ENCODE measurements around the gene ITSN2.

Gene ITSN2

DNA sequence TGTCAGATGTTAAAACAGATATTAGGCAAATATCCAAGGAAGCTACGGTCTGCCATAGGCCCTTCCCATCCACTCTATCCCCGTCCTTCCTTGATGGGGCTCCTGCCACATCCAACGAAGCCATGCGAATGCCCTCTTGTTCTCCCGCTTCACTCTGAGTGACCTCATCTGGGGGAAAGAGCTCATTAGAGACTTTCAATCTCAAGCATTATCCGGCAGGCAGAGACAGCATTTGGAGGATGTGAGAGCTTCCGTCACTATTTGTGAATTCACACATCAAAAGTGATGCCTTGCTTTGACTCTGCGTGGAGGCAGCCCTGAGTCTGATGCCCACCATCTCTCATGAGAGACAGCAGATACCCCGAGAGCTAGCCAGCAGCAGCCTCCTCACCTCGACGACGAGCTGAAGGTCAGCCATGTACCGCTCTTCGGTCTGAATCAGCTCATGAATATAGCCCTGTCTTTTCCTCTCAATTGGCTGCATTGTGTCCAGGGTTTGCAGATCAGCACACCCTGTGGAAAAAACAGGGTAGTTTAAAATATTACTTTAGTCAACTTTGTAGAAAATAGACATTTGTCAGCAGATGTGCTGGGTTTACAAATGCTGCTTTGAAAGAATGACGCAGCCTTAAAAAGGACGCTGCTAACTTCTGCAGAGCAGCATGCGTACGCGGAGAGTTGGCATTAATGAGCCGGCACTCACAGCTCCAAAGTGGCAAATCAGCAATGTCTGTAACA, 139.6 kb downstream of the ITSN2 start:
- no peaks in the 10 kb centered on the region for H3K9me3 ChIP-seq (ENCODE audit: control insufficient read depth, insufficient read depth, low read length)
- H3K9ac ChIP-seq (ENCODE audit: low read depth, low read length), result no peak overlapping the region
- H3K4me1 ChIP-seq (ENCODE audit: insufficient read depth, low read length), result no peaks in the 10 kb centered on the region
- no peaks in the 10 kb centered on the region for H3K36me3 ChIP-seq (ENCODE audit: insufficient read depth, low read length)

DNA sequence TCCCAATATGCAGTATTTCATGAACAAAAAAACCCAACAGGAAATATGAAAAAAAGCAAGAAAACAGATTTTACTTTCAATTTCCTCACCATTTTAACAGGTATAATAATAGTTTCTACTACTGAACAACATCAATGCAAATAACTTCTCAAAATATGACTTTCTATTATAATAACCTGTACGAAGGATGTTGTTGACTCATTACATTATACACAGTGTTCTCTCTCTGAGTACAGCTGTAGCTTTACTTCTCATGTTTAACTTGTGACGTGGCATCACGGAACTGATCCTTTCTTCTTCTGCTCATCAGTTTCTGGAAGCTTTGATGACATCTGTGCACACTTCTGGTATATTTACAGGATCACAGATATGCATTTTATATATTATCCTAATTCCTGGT, 145.5 kb downstream of the ITSN2 start:
- Histone ChIP-seq H3K9me3 (ENCODE audit: control insufficient read depth, insufficient read depth, low read length) (no peaks in the 10 kb centered on the region), H3K4me1 (ENCODE audit: insufficient read depth, low read length) (no peaks in the 10 kb centered on the region), H3K36me3 (ENCODE audit: insufficient read depth, low read length) (no peaks in the 10 kb centered on the region; the same call in 1 of the 2 replicates), H3K9ac (ENCODE audit: low read depth, low read length) (no peak overlapping the region)

DNA sequence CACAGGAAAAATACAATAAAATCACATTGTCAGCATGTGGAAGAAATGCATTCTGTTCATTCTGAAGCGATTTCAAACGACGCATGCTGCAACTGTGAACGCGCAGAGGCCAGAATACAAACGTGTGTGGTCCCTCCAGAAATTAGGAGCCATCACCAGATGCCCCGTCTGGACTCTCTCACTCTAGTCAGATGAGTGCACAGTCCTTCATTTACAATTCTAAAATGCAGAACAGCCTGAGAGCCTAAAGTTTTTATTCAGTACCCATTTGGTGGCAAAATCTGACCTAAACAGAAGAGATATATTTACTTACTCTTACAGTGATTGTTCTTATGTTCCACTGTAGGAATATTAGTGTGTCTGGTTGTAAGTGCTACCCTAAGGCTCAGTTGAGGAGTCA, 148.9 kb downstream of the ITSN2 start:
- no peak overlapping the region for H3K9ac ChIP-seq (ENCODE audit: low read depth, low read length)
- no peaks in the 10 kb centered on the region for H3K4me1 ChIP-seq (ENCODE audit: insufficient read depth, low read length)
- H3K9me3 ChIP-seq (ENCODE audit: control insufficient read depth, insufficient read depth, low read length), result no peaks in the 10 kb centered on the region
- no peaks in the 10 kb centered on the region; the same call in 1 of the 2 replicates for H3K36me3 ChIP-seq (ENCODE audit: insufficient read depth, low read length)

DNA sequence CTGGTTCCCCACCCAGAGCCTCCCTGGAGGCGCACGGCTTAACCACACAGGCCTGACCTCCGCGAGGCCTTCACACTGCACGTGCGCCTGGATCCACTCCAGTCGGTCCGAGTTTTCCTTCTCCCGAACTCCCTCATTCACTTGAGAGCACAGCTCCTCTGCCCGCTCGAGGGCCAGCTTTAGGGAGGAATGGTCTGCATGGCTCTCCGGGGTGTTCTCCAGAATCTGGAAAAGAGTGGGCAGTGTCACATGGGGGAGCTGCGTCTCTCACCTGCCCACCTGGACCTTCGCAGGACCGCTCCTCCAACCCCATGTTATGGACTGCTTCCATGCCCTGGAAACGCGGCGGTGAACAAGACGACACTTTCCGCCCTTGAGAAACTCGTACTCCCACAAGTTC, 149.6 kb downstream of the ITSN2 start:
- Histone ChIP-seq H3K4me1 (ENCODE audit: insufficient read depth, low read length) (no peaks in the 10 kb centered on the region), H3K36me3 (ENCODE audit: insufficient read depth, low read length) (no peaks in the 10 kb centered on the region; the same call in 1 of the 2 replicates), H3K9me3 (ENCODE audit: control insufficient read depth, insufficient read depth, low read length) (no peaks in the 10 kb centered on the region), H3K9ac (ENCODE audit: low read depth, low read length) (no peak overlapping the region)

DNA sequence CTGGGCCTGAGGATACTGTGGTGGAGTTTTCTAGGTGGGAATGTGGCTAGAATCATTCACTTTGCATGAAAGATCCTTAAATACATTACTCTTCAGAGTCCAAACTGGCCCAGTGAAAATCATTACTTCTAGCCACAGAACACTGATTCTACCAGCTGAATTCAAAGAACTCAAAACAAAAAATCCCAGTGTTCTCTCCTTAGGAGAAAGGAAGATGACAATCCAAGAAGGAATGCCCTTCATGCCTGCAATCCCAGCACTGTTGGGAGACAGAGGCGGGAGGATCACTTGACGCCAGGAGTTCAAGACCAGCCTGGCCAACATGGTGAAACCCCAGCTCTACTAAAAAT, 150.3 kb downstream of the ITSN2 start:
- Histone ChIP-seq H3K36me3 (ENCODE audit: insufficient read depth, low read length) (no peaks in the 10 kb centered on the region; the same call in 1 of the 2 replicates), H3K9me3 (ENCODE audit: control insufficient read depth, insufficient read depth, low read length) (no peaks in the 10 kb centered on the region), H3K4me1 (ENCODE audit: insufficient read depth, low read length) (no peaks in the 10 kb centered on the region)

DNA sequence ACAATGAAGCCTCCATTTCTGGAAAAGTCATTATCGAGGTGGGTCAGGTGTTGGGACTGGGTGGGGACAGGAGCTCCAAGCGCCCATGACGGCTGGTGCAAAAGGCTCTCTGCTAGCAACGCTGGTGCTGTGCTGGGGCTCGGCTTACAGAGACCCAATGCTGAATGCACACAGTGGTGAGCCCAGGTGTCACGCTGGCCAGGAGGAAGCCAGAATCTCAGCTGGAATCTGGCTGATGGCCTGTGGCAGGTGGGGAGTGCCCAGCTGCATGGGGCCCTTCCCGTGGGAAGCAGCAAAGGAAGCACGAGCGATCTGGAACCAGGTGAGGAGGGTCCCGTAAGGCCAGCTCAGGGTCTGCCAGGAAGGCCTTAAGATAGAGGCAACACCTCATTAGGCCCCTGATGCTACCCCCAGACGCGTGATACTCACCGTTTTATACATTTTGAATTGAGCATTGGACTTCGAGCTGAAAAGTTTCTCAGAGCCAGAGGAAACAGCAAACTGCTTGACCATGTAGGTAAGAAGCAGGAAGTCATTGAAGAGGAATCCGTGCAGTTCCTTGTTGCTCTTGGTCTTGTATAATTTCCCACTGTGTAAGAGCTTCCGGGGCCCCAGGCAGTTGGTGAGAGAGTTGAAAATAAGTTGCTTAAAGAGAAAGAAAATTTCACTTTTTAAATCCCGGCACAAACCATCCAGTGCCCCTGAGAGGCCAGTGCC, 150.8 kb downstream of the ITSN2 start:
- Histone ChIP-seq H3K9ac (ENCODE audit: low read depth, low read length) (no peak overlapping the region), H3K4me1 (ENCODE audit: insufficient read depth, low read length) (no peaks in the 10 kb centered on the region), H3K36me3 (ENCODE audit: insufficient read depth, low read length) (no peaks in the 10 kb centered on the region), H3K9me3 (ENCODE audit: control insufficient read depth, insufficient read depth, low read length) (no peaks in the 10 kb centered on the region)

More for the DNA sequence above, 150.3 kb downstream of the ITSN2 start:
- H3K9ac ChIP-seq (ENCODE audit: low read depth, low read length), result no peak overlapping the region

DNA sequence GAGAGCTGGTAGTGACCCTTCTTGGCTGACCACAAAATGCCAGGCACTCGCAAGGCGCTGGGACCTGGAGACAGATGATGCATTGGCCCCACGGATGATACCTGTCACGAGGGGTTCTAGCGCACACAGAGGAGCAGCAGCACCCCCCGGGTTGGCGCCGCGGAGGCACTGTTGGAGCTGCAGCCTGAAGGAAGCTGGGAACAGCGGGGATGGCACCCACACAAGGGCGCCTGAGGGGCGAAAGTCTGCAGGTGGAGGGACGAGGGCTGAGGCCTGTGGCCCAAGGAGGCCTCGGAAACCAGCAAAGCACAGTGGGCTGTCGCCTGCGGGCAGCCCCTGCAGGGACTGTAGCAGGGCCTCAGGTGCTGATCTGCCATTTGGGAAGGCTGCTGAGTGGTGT, 151.8 kb downstream of the ITSN2 start:
- H3K9me3 ChIP-seq (ENCODE audit: control insufficient read depth, insufficient read depth, low read length), result no peaks in the 10 kb centered on the region
- H3K9ac ChIP-seq (ENCODE audit: low read depth, low read length), result no peak overlapping the region
- no peaks in the 10 kb centered on the region for H3K4me1 ChIP-seq (ENCODE audit: insufficient read depth, low read length)
- no peaks in the 10 kb centered on the region for H3K36me3 ChIP-seq (ENCODE audit: insufficient read depth, low read length)

DNA sequence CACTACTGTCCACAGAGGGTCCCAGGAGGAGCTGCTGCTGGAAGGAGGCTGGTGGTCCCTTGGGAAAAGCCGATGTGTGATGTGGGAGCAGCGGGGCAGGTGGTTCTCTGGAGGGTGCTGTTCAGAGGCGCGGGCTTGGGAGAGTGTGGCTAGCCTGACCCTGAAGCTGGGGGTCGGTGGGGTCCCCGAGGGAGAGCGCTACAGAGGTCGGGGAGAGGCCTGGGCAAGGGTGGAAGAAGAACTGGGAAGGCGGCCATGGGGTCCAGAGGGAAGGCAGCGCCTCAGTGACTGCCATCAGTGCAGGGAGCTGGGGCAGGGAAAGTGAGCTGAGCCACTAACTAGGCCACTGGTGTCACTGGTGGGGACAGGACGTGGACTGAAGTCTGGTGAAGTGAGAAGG, 153.0 kb downstream of the ITSN2 start:
- no peaks in the 10 kb centered on the region for H3K36me3 ChIP-seq (ENCODE audit: insufficient read depth, low read length)
- no peak overlapping the region for H3K9ac ChIP-seq (ENCODE audit: low read depth, low read length)
- no peaks in the 10 kb centered on the region for H3K4me1 ChIP-seq (ENCODE audit: insufficient read depth, low read length)
- H3K9me3 ChIP-seq (ENCODE audit: control insufficient read depth, insufficient read depth, low read length), result no peaks in the 10 kb centered on the region

DNA sequence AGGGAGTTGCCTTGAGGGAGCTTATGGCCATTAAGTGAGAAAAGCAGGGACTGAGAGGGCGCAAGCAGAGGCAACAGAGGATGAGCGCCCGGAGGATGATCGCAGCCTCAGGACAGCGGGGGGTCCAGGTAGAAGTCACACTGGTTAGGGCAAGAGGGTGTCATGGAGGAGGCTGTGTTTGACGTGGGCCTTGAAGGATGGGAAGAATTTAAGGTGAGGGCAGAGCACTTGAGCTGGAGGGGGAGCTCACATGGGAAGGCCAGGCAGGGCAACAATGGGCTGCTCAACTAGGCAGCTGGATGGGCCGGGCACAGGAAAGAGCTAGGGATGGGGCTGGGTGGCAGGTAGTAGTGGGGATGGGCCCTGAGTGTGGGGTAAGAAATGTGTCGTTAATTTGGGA, 153.6 kb downstream of the ITSN2 start:
- no peaks in the 10 kb centered on the region for H3K9me3 ChIP-seq (ENCODE audit: control insufficient read depth, insufficient read depth, low read length)
- no peaks in the 10 kb centered on the region for H3K36me3 ChIP-seq (ENCODE audit: insufficient read depth, low read length)
- no peaks in the 10 kb centered on the region for H3K4me1 ChIP-seq (ENCODE audit: insufficient read depth, low read length)
- no peak overlapping the region for H3K9ac ChIP-seq (ENCODE audit: low read depth, low read length)

DNA sequence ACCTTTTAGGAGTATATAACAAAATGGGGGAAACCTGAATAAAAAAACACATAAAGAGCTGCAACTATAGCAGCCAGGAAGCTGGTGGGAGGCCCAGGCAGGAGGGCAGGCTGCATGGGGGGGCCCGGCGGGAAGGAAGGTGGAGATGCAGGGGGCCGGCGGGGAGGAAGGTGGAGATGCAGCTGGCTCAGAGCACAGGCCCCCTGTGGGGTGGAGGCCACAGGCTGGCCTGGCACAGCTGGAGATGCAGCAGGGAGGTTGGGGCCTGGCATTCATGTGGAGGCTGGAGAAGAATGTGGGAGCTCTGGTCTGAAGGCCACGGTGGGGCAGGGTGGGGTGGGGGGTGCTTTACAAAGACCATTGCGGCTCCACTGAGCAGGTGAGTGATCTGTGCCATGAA, 154.1 kb downstream of the ITSN2 start:
- no peaks in the 10 kb centered on the region for H3K4me1 ChIP-seq (ENCODE audit: insufficient read depth, low read length)
- no peaks in the 10 kb centered on the region for H3K9me3 ChIP-seq (ENCODE audit: control insufficient read depth, insufficient read depth, low read length)
- no peaks in the 10 kb centered on the region for H3K36me3 ChIP-seq (ENCODE audit: insufficient read depth, low read length)
- H3K9ac ChIP-seq (ENCODE audit: low read depth, low read length), result no peak overlapping the region

DNA sequence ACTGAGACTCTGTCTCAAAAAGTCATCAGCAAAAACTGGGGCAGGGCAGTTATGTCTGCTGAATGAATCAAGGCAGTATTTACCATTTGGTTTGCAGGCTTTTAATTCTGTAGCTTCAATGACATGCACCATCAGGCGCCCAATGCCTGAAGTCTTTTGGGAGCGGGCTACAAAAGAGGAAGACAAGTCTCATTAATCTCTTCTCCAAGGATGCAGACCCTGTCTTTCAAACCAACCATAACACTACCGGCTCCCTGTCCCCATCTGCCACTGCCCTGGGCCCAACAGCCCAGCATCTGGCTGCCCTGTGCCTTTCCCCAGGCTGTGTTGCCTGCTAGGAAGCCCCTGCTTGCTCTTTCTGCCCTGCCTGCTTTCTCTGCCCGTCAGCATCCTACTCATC, 155.2 kb downstream of the ITSN2 start:
- Histone ChIP-seq H3K9ac (ENCODE audit: low read depth, low read length) (no peak overlapping the region), H3K4me1 (ENCODE audit: insufficient read depth, low read length) (no peaks in the 10 kb centered on the region), H3K36me3 (ENCODE audit: insufficient read depth, low read length) (no peaks in the 10 kb centered on the region), H3K9me3 (ENCODE audit: control insufficient read depth, insufficient read depth, low read length) (no peaks in the 10 kb centered on the region)

DNA sequence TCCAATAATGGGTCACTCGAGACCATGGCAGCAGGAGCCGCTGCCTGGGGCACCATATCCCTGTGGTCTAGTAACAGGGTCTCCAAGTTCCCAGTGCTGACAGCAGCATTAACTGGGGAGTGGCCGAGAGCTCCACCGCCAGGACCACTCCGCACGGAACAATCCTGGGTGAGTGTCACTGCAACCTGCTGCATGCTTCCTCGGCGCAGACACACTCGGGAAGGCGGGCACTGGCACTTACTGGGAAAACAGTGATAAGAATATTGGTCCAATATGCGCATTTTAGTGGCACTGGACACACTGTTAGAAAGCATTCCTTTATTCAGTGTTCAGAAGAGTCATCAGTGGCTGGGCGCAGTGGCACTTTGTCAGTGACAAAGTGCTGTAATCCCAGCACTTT, 155.8 kb downstream of the ITSN2 start:
- Histone ChIP-seq H3K36me3 (ENCODE audit: insufficient read depth, low read length) (no peaks in the 10 kb centered on the region), H3K9ac (ENCODE audit: low read depth, low read length) (no peak overlapping the region), H3K4me1 (ENCODE audit: insufficient read depth, low read length) (no peaks in the 10 kb centered on the region), H3K9me3 (ENCODE audit: control insufficient read depth, insufficient read depth, low read length) (no peaks in the 10 kb centered on the region)

DNA sequence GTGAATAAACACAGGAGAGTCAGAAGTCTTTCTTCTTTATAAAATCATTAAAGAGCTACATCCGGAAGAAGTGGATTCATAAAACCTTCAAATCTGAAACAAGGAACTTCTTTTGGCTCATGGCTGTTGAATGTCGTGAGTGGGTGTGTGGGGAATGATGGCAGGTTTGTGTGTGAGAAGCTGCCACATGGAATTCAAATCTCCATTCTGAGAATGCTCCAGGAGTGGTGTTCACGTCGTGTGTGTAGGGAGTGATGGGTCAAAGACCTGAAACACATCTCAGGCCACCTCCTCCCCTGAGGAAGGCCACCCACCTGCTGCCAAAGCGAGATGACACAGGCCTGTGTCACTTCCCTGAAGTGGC, 156.6 kb downstream of the ITSN2 start:
- Histone ChIP-seq H3K36me3 (ENCODE audit: insufficient read depth, low read length) (no peaks in the 10 kb centered on the region), H3K9me3 (ENCODE audit: control insufficient read depth, insufficient read depth, low read length) (no peaks in the 10 kb centered on the region)

DNA sequence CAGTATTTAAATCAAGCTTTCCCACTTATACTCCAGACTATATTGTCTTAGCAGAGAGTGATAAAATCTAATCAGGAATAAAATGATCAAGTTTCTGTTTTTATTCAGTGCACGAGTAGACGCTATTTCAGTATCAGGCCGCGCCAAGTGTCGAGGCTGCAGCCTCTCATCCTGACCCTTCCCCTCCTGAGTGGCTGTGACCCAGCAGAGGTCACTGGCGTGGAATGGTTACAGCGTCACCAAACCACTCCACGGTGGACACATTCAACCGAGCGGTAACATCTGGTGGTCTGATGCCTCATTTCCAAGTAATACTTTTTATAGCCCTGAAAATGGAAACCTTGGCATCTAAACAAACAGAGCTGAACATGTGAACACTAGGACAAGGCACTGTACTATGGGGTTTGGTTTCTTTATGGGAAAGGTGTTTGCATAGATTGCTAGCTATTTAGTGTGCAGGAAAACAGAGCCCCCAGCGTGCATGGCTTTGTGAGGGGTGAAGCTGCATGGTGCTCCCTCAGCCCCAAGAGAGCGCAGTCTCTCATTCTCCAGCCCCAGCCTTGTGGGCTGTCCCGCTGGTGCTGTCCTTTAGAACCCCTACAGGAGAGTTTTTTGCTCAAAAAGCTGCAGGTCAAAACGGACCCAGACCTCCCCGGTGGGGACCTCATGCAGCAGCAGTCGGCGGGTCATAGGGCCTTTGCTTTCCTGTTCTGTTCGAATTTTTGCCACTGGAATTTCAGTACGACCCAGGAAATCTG, 157.1 kb downstream of the ITSN2 start:
- Histone ChIP-seq H3K4me1 (ENCODE audit: insufficient read depth, low read length) (no peaks in the 10 kb centered on the region), H3K9me3 (ENCODE audit: control insufficient read depth, insufficient read depth, low read length) (no peaks in the 10 kb centered on the region), H3K9ac (ENCODE audit: low read depth, low read length) (no peak overlapping the region), H3K36me3 (ENCODE audit: insufficient read depth, low read length) (no peaks in the 10 kb centered on the region)

More for the DNA sequence above, 156.6 kb downstream of the ITSN2 start:
- H3K4me1 ChIP-seq (ENCODE audit: insufficient read depth, low read length), result no peaks in the 10 kb centered on the region
- H3K9ac ChIP-seq (ENCODE audit: low read depth, low read length), result no peak overlapping the region

DNA sequence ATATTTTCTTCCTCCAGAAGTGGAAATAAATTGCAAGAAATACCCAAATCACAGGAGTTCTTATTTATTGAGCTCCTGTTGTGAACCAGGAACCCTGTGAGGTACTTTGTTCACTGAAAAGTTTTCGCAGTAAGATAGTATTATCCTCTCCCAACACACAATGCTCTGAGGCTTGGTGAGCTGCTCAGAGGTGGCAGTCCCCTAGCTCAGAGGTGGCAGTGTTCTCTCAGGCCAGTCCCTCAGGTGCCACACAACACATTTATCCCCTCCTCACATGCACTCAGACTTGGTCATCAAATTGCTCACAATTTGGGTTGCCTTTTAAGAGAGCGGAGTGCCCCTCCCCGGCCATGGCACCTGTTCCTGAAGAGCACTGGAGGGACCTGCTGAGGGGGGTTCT, 159.5 kb downstream of the ITSN2 start:
- H3K36me3 ChIP-seq (ENCODE audit: insufficient read depth, low read length), result no peaks in the 10 kb centered on the region
- no peaks in the 10 kb centered on the region for H3K4me1 ChIP-seq (ENCODE audit: insufficient read depth, low read length)
- H3K9ac ChIP-seq (ENCODE audit: low read depth, low read length), result no peak overlapping the region
- no peaks in the 10 kb centered on the region for H3K9me3 ChIP-seq (ENCODE audit: control insufficient read depth, insufficient read depth, low read length)
